Measurements from ENCODE around the gene TMEM9.

GRCh38 chr1:201147396-201148015 is 6.8 kb downstream of the TMEM9 start:
- no peak for TF ChIP-seq CTCF (IDR thresholded peaks at IDR 0.05 in 4 of 5, conservative IDR thresholded peaks at IDR 0.05 in 1 of 5)
- no peak for TF ChIP-seq POLR2A (IDR thresholded peaks at IDR 0.05)
